Measurements from ENCODE around the gene PDE11A. TPM values are rescaled to one million over a fixed set of nuclear protein-coding genes. Genes with fewer than 3 reads are reported as not detected.

PDE11A gene
- total RNA-seq, 1 experiment from 2014 or later, result 0.13 TPM

DNA sequence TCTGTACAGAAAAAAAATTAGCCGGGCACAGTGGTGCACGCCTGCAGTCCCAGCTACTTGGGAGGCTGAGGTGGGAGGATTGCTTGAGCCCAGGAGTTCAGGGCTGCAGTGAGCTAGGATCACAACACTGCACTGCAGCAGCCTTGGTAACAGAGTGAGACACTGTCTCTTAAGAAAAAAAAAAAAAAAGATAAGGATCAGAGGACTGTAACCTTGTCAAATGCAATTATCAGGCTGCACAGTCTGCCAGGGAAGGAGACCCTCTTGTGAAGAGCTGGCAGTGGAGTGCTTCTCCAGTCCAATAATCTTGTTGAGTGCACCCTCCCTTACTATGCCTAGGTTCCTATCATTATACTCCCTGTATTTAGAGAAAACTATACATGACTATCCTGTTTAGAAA, 330.7 kb downstream of the PDE11A start:
- Histone ChIP-seq H3K9ac (ENCODE audit: extremely low read depth, insufficient read length, low read length) (no peak overlapping the region), H4K20me1 (ENCODE audit: control insufficient read depth, insufficient read depth, insufficient read length) (no peaks in the 10 kb centered on the region), H2BK15ac (ENCODE audit: low read depth, low read length) (no peak overlapping the region), H2AK5ac (ENCODE audit: insufficient read length, low read length) (no peak overlapping the region), H3K79me2 (ENCODE audit: insufficient read depth, low read length) (no peaks in the 10 kb centered on the region), H3K27ac (ENCODE audit: insufficient read length, low read depth, low read length) (no peak overlapping the region), H2BK5ac (ENCODE audit: insufficient read length, low read length) (no peak overlapping the region), H2BK120ac (ENCODE audit: low read depth, low read length, poor library complexity, severe bottlenecking) (no peak overlapping the region), H4K5ac (ENCODE audit: insufficient read length, low read depth, low read length) (no peak overlapping the region), H3K4me1 (ENCODE audit: insufficient read depth, low read length) (no peaks in the 10 kb centered on the region), H4K8ac (replicated peaks; ENCODE audit: insufficient read length, low read depth, low read length) (no peak overlapping the region), H2BK20ac (ENCODE audit: low read depth, low read length, poor library complexity, severe bottlenecking) (no peak overlapping the region), H3K14ac (ENCODE audit: insufficient read depth, low read length) (no peak overlapping the region), H3K56ac (ENCODE audit: insufficient read length, low read depth, low read length) (no peak overlapping the region), H3K23ac (ENCODE audit: insufficient read length, low read depth, low read length) (no peak overlapping the region), H3T11ph (ENCODE audit: low read length) (no peak overlapping the region), H2BK12ac (ENCODE audit: insufficient read length, low read depth, low read length) (no peak overlapping the region), H2AFZ (ENCODE audit: low read length) (no peak overlapping the region), H4K91ac (ENCODE audit: insufficient read length, low read depth, low read length) (no peak overlapping the region), H3K18ac (ENCODE audit: insufficient read length, low read depth, low read length) (no peak overlapping the region), H3K27me3 (ENCODE audit: insufficient read depth, low read length) (peaks cover 4% of the 10 kb centered on the region; the same call in 1 of the 2 replicates), H3K23me2 (ENCODE audit: insufficient read length, low read depth, low read length, poor library complexity, severe bottlenecking) (no peaks in the 10 kb centered on the region), H3K4me2 (ENCODE audit: insufficient read depth, insufficient read length, low read length) (no peak overlapping the region), H3K9me3 (ENCODE audit: control insufficient read depth, low read depth, low read length) (no peaks in the 10 kb centered on the region), H3K79me1 (ENCODE audit: insufficient read depth, low read depth, low read length, poor library complexity, severe bottlenecking) (no peaks in the 10 kb centered on the region), H3K4ac (ENCODE audit: low read depth, low read length) (no peak overlapping the region)
- no peak for DNase-seq
- no peaks in the 10 kb centered on the region for H3K9me3 Mint-ChIP-seq
- TF ChIP-seq, protein P1, sequence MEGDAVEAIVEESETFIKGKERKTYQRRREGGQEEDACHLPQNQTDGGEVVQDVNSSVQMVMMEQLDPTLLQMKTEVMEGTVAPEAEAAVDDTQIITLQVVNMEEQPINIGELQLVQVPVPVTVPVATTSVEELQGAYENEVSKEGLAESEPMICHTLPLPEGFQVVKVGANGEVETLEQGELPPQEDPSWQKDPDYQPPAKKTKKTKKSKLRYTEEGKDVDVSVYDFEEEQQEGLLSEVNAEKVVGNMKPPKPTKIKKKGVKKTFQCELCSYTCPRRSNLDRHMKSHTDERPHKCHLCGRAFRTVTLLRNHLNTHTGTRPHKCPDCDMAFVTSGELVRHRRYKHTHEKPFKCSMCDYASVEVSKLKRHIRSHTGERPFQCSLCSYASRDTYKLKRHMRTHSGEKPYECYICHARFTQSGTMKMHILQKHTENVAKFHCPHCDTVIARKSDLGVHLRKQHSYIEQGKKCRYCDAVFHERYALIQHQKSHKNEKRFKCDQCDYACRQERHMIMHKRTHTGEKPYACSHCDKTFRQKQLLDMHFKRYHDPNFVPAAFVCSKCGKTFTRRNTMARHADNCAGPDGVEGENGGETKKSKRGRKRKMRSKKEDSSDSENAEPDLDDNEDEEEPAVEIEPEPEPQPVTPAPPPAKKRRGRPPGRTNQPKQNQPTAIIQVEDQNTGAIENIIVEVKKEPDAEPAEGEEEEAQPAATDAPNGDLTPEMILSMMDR (conservative IDR thresholded peaks at IDR 0.05), result no peak
- no CpG with 5 or more reads among the region's 2 CpGs for WGBS (ENCODE audit: extremely low coverage, insufficient read length, low lambda C conversion rate)
- H3K4me1 Mint-ChIP-seq, result no peaks in the 10 kb centered on the region
- no peak overlapping the region for H3K27ac Mint-ChIP-seq
- no peaks in the 10 kb centered on the region for H3K36me3 Mint-ChIP-seq (ENCODE audit: insufficient read depth in 1 of 3, low read depth in 3 of 3)
- H3K4me3 Mint-ChIP-seq, result no peak overlapping the region
- peaks cover 97% of the 10 kb centered on the region for H3K27me3 Mint-ChIP-seq (ENCODE audit: low read depth)
